ENCODE results near the gene THG1L.

THG1L gene

DNA sequence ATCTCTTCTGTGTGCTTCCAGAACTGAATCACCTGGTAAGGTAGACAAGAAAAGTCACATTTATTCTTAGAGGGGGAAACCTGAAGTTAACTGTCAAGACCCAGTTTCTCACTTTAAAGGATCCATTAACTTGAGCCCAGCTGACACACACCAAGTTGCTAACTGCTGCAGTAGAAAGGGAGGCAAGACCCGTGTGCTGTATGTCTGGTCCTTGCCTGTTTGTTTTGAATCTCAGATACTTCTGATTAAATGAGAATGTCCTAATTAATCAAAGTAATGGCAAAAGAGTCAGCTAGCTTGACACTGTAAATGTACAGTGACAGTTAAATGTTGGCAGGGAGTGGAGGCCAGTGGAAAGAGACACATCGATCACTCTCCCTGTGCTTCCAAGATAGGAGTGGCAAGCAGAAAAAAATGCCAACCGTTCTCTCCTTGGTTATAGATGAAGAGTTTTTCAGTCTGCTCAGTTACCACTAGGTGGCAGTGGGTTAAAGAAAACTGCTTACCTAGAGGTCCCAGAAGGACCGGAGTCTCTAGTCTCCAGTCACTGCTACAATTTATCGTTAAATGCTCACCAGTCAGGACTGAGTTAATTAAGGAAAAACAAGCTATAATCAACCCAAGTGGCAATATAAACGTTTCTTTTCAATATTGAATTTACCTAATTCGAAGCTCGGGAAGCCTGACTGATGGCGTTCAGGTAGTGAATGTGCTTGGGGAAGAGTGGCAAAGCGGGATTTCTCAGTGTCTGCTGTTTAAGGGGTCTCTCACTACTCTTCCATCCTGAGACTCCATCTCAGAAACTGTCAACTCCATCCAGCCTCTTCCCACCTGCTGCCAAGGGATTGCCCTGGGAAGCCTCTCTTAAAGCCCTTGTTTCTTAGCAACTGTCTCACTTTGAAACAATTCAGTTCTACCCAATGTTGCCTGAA lies 30.7 kb downstream of the THG1L start:
- no peaks in the 10 kb centered on the region for H3K27me3 ChIP-seq (ENCODE audit: low read depth, low read length)
- H3K36me3 ChIP-seq (ENCODE audit: control insufficient read depth in 1 of 2, insufficient read depth in 2 of 2, low read length in 2 of 2): peaks cover 0 to 7% of the 10 kb centered on the region in 2 donors
- no peak overlapping the region for H3K4me3 ChIP-seq (ENCODE audit: low read depth in 1 of 2, low read length in 2 of 2)
- H3K4me1 ChIP-seq (ENCODE audit: control insufficient read depth in 1 of 2, insufficient read depth in 2 of 2, low read length in 2 of 2): peaks cover 0 to 12% of the 10 kb centered on the region in 2 donors
- H3K9me3 ChIP-seq (ENCODE audit: control insufficient read depth in 1 of 2, low read length in 2 of 2): no peaks in the 10 kb centered on the region
- H3K27ac ChIP-seq (ENCODE audit: low read length): no peak overlapping the region

DNA sequence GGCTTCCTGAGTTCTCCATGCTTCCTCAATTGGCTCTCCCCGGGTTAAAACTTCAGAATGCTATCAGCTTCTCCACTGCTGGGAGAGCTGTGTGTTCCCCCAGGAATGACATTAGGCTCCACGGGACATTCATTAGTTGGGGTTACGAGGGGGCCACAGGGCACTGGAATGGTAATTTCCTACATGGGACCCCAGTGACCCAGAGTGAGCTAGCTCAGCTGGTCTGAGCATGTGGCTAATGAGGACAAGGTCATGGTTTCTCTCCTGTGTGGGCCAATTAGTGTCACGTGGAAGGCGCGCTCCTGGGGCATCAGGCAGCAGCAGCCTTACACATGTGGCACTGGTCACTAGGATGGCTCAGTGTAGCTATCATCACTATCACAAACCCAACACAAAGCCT lies 33.3 kb downstream of the THG1L start:
- H3K4me3 ChIP-seq (ENCODE audit: low read depth in 1 of 2, low read length in 2 of 2): no peak overlapping the region
- H3K4me1 ChIP-seq (ENCODE audit: control insufficient read depth in 1 of 2, insufficient read depth in 2 of 2, low read length in 2 of 2): peaks cover 0 to 12% of the 10 kb centered on the region in 2 donors
- no peak overlapping the region for H3K27ac ChIP-seq (ENCODE audit: low read length)
- H3K27me3 ChIP-seq (ENCODE audit: low read depth, low read length): no peaks in the 10 kb centered on the region
- H3K36me3 ChIP-seq (ENCODE audit: control insufficient read depth in 1 of 2, insufficient read depth in 2 of 2, low read length in 2 of 2): peaks cover 0 to 7% of the 10 kb centered on the region in 2 donors
- no peaks in the 10 kb centered on the region for H3K9me3 ChIP-seq (ENCODE audit: control insufficient read depth in 1 of 2, low read length in 2 of 2)

DNA sequence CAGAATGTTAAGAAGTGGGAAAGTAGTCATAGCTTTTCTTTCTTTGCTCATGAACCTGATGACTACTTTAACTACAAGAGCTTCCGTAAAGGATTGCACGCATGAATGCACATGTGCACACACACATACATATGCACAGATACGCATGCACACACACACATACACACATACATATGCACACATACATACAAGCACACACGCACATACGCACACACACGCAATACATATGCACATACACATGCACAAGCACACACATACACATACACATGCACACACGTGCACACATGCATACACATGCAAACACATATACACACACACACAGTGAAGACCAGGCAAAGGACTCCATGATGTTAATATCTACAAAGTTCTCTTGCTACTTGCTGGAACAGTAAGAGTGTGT lies 35.2 kb downstream of the THG1L start:
- peaks cover 0 to 11% of the 10 kb centered on the region in 2 donors for H3K4me1 ChIP-seq (ENCODE audit: control insufficient read depth in 1 of 2, insufficient read depth in 2 of 2, low read length in 2 of 2)
- no peak overlapping the region for H3K27ac ChIP-seq (ENCODE audit: low read length)
- peaks cover 0 to 5% of the 10 kb centered on the region in 2 donors for H3K9me3 ChIP-seq (ENCODE audit: control insufficient read depth in 1 of 2, low read length in 2 of 2)
- no peaks in the 10 kb centered on the region for H3K36me3 ChIP-seq (ENCODE audit: control insufficient read depth in 1 of 2, insufficient read depth in 2 of 2, low read length in 2 of 2)
- H3K27me3 ChIP-seq (ENCODE audit: low read depth, low read length): no peaks in the 10 kb centered on the region
- no peak overlapping the region for H3K4me3 ChIP-seq (ENCODE audit: low read depth in 1 of 2, low read length in 2 of 2)

DNA sequence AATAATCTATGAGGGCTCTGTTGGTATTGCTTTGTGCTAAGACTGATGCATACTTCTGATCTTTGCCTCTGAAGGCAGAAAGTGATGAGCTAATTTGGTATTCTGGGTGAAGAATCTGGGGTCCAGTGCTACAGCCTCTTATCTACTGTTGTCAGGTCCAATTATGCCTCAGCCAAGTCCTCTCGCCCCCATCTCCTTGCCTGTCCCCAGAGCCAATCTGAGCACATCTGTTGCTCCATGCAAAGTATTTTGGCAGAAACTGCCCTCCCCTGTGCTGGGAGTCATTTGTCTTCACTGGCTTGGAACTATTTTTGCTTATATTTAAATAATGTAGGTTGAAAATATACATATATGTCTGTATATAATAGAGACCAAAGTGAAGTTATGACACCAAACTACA lies 35.7 kb downstream of the THG1L start:
- H3K27ac ChIP-seq (ENCODE audit: low read length): no peak overlapping the region
- H3K4me1 ChIP-seq (ENCODE audit: control insufficient read depth in 1 of 2, insufficient read depth in 2 of 2, low read length in 2 of 2): peaks cover 0 to 7% of the 10 kb centered on the region in 2 donors
- no peaks in the 10 kb centered on the region for H3K36me3 ChIP-seq (ENCODE audit: control insufficient read depth in 1 of 2, insufficient read depth in 2 of 2, low read length in 2 of 2)
- H3K9me3 ChIP-seq (ENCODE audit: control insufficient read depth in 1 of 2, low read length in 2 of 2): peaks cover 0 to 5% of the 10 kb centered on the region in 2 donors
- no peak overlapping the region for H3K4me3 ChIP-seq (ENCODE audit: low read depth in 1 of 2, low read length in 2 of 2)
- H3K27me3 ChIP-seq (ENCODE audit: low read depth, low read length): no peaks in the 10 kb centered on the region

DNA sequence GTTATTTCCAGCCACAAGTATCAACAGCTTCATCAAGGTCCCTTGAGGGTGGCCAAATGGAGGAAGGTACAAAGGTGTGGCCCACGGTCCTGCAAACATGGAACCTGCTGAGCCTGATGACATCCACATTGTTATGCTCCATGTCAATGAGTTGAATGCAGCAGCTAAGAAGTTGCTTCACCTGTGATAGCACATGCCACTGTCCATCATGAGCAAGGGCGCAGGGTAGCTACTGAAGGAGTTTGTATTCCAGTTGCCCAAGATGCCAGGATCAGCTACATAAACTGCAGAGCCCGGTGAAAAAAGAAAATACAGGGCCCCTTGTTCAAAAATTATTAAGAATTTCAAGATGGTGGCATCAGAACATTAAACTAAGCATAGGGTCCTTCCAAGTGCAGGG lies 36.5 kb downstream of the THG1L start:
- H3K27ac ChIP-seq (ENCODE audit: low read length): no peak overlapping the region
- no peak overlapping the region for H3K4me3 ChIP-seq (ENCODE audit: low read depth in 1 of 2, low read length in 2 of 2)
- H3K36me3 ChIP-seq (ENCODE audit: control insufficient read depth in 1 of 2, insufficient read depth in 2 of 2, low read length in 2 of 2): no peaks in the 10 kb centered on the region
- H3K27me3 ChIP-seq (ENCODE audit: low read depth, low read length): no peaks in the 10 kb centered on the region
- H3K9me3 ChIP-seq (ENCODE audit: control insufficient read depth in 1 of 2, low read length in 2 of 2): peaks cover 0 to 5% of the 10 kb centered on the region in 2 donors
- no peaks in the 10 kb centered on the region for H3K4me1 ChIP-seq (ENCODE audit: control insufficient read depth in 1 of 2, insufficient read depth in 2 of 2, low read length in 2 of 2)

DNA sequence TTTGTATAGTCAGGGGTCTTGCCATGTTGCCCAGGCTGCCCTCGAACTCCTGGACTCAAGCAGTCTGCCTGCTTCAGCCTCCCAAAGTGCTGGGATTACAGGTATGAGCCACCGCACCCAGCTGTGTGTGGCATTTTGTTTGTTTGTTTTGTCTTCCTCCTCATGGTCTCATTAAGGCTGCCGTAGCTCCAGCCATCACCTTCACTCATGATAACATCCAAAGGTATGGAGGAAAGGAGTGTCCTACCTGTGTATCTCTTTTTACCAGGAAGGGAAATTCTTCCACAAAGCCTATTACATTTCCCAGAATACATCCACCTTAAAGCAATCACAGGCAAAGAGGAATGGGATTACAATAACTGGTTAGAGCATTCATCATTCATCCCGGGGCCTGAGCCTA lies 39.4 kb downstream of the THG1L start:
- Histone ChIP-seq H3K4me3 (ENCODE audit: low read depth in 1 of 2, low read length in 2 of 2) (no peak overlapping the region), H3K9me3 (ENCODE audit: control insufficient read depth in 1 of 2, low read length in 2 of 2) (peaks cover 0 to 5% of the 10 kb centered on the region in 2 donors), H3K4me1 (ENCODE audit: control insufficient read depth in 1 of 2, insufficient read depth in 2 of 2, low read length in 2 of 2) (no peaks in the 10 kb centered on the region), H3K36me3 (ENCODE audit: control insufficient read depth in 1 of 2, insufficient read depth in 2 of 2, low read length in 2 of 2) (no peaks in the 10 kb centered on the region), H3K27me3 (ENCODE audit: low read depth, low read length) (no peaks in the 10 kb centered on the region), H3K27ac (ENCODE audit: low read length) (no peak overlapping the region)

DNA sequence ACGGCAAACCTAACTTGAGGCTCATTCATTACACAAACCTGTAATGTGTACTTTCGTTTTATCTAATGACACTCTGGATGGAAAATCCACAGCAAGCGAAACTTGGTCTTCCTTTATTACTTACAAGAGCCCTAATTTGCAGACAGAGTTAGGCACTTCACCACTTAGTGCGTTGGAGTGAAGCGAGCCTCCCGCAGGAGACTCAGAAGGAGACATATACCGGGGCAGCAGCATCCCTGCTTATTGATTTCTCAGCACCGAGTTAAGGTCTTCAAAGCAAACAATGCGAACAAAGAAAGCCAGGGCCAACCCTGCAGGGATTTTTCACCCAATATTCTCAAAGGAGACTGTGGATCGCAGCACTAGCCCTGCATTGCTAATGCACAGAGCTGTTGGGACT lies 40.9 kb downstream of the THG1L start:
- no peak overlapping the region for H3K4me3 ChIP-seq (ENCODE audit: low read depth in 1 of 2, low read length in 2 of 2)
- no peaks in the 10 kb centered on the region for H3K27me3 ChIP-seq (ENCODE audit: low read depth, low read length)
- peaks cover 0 to 5% of the 10 kb centered on the region in 2 donors for H3K9me3 ChIP-seq (ENCODE audit: control insufficient read depth in 1 of 2, low read length in 2 of 2)
- no peaks in the 10 kb centered on the region for H3K36me3 ChIP-seq (ENCODE audit: control insufficient read depth in 1 of 2, insufficient read depth in 2 of 2, low read length in 2 of 2)
- no peaks in the 10 kb centered on the region for H3K4me1 ChIP-seq (ENCODE audit: control insufficient read depth in 1 of 2, insufficient read depth in 2 of 2, low read length in 2 of 2)
- no peak overlapping the region for H3K27ac ChIP-seq (ENCODE audit: low read length)

DNA sequence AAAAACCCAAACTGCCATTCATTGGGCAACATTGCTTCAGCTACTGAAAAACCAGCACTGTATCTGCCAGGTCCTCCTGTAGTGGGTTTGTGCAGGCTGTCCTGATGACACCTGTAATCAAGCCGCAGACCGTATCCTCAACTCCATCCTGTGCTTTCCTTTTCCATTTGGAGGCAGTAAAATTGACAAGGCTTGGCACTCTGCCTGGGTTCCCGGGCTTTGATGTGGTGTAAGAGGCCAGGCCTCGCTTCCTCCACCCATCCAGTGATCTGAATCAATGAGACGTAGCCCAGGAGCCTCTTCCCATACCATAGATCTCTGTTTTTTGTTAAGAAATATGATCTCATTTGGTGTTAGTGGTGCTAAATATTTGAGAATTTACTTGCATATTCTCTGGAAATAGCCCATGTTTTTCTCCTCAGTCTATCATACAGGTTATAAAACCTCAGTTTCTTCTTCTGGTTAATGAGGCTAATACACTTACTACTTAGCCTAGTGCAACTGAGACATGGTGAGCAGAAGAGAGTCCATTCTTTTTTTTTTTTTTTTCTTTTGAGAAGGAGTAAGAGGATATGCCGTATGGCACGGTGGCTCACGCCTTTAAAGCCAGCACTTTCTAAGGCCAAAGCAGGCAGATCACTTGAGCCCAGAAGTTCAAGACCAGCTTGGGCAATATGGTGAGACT lies 47.0 kb downstream of the THG1L start:
- no peaks in the 10 kb centered on the region for H3K4me1 ChIP-seq (ENCODE audit: control insufficient read depth in 1 of 2, insufficient read depth in 2 of 2, low read length in 2 of 2)
- peaks cover 4 to 6% of the 10 kb centered on the region in 2 donors for H3K36me3 ChIP-seq (ENCODE audit: control insufficient read depth in 1 of 2, insufficient read depth in 2 of 2, low read length in 2 of 2)
- no peak overlapping the region for H3K27ac ChIP-seq (ENCODE audit: low read length)
- no peak overlapping the region for H3K4me3 ChIP-seq (ENCODE audit: low read depth in 1 of 2, low read length in 2 of 2)
- no peaks in the 10 kb centered on the region for H3K9me3 ChIP-seq (ENCODE audit: control insufficient read depth in 1 of 2, low read length in 2 of 2)
- H3K27me3 ChIP-seq (ENCODE audit: low read depth, low read length): no peaks in the 10 kb centered on the region

DNA sequence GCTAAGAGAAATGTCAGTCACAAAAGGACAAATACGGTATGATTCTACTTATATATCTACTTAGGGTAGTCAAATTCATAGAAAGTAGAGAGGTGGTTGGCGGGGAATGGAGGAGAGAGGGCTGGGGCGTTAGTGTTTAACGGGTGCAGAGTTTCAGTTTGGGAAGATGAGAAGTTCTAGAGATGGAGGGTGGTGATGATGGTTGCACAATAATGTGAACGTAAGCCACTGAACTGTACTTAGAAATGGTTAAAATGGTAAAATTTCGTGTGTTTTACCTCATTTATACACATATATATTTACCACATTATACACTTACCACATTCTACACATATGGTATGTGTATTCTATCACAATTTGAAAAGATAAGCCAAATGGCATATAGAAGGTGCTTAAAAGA lies 48.0 kb downstream of the THG1L start:
- Histone ChIP-seq H3K4me3 (ENCODE audit: low read depth in 1 of 2, low read length in 2 of 2) (no peak overlapping the region), H3K36me3 (ENCODE audit: control insufficient read depth in 1 of 2, insufficient read depth in 2 of 2, low read length in 2 of 2) (peaks cover 4 to 6% of the 10 kb centered on the region in 2 donors), H3K4me1 (ENCODE audit: control insufficient read depth in 1 of 2, insufficient read depth in 2 of 2, low read length in 2 of 2) (no peaks in the 10 kb centered on the region), H3K27me3 (ENCODE audit: low read depth, low read length) (no peaks in the 10 kb centered on the region), H3K27ac (ENCODE audit: low read length) (no peak overlapping the region), H3K9me3 (ENCODE audit: control insufficient read depth in 1 of 2, low read length in 2 of 2) (no peaks in the 10 kb centered on the region)

DNA sequence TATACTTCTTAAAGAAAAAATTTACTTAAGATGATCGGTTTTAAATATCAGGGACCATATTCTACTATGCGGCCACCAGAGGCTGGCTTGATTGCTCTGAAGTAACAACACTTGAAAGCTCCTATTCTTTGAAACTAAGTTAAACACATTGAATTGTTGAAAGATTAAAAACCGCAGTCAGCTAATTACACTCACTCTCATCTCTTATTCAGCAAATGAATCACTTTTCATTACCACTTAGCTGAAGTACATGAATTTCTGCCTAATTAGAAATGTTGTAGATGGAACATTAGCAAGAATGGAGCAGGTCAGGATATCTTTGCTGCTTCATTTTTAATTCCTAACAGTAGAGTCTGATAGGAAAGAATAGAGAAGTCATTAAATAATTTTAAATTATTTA lies 54.6 kb downstream of the THG1L start:
- Histone ChIP-seq H3K27me3 (ENCODE audit: low read depth, low read length) (no peaks in the 10 kb centered on the region), H3K36me3 (ENCODE audit: control insufficient read depth in 1 of 2, insufficient read depth in 2 of 2, low read length in 2 of 2) (peaks cover 27 to 33% of the 10 kb centered on the region in 2 donors), H3K4me1 (ENCODE audit: control insufficient read depth in 1 of 2, insufficient read depth in 2 of 2, low read length in 2 of 2) (no peaks in the 10 kb centered on the region)

More for the DNA sequence above, 54.6 kb downstream of the THG1L start:
- Histone ChIP-seq H3K27ac (ENCODE audit: low read length) (no peak overlapping the region), H3K4me3 (ENCODE audit: low read depth in 1 of 2, low read length in 2 of 2) (no peak overlapping the region), H3K9me3 (ENCODE audit: control insufficient read depth in 1 of 2, low read length in 2 of 2) (no peaks in the 10 kb centered on the region)

All from muscle layer of duodenum (tissue), 2 donors.